ENCODE measurements around the gene HEMK1. TPM values are rescaled to one million over a fixed set of nuclear protein-coding genes. Genes with fewer than 3 reads are reported as not detected.

The HEMK1 gene
- total and polyA plus RNA-seq, 2 of the 8 experiments (the other 6 are each of a cell fraction or from before 2014, with no cell fraction given) = 9.7 to 10.6 TPM

DNA sequence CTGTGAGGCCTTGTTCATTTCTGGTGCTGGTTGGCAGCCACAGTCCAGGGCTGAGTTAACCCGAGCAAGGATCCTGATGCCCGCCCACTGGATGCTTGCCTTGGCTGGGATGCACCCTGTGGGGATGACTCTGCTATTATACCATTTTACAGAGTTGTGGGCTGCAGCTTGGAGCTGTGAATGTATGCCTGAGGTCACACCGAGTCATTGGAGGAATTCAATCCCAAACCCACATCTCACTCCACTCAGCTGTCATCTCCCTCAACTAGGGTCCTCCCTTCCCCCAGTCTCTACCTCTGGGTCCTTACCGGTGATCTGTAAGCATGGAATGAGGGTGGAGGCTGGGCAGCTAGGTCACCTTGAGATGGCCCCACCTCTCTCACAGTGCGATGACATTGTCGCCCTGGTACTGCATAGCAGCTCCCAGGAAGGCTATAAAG is 69.8 kb downstream of the HEMK1 start (continued):
- TF ChIP-seq EP300 (IDR thresholded peaks at IDR 0.05; ENCODE audit: borderline replicate concordance in 1 of 2, low read depth in 2 of 2, low read length in 2 of 2) (no peak), RXRA (IDR thresholded peaks at IDR 0.05; ENCODE audit: insufficient read depth, low read depth, low read length) (no peak)
